ENCODE data around the gene PDAP1.

DNA sequence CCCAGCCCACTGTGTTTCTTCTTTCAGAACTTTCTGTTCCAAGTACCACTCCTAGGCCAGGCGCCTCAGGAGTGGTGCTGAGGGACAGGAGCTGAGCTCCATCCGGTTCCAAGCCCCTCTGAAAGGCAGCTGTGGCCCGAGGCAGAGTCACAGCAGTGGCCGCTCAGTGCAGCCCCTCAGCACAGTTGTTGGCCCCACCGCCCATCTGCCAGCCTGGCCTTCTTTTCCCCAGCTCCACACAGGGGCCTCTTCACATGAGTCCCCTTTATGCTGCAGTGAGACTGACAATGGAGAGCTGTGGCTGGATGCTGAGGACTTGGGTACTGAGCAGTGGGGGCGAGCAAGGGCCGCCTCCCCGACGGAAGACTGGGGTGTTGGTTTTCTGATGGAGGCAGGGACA, 9.9 kb upstream of the PDAP1 start:
- TF ChIP-seq RBFOX2 (IDR thresholded peaks at IDR 0.05; ENCODE audit: low read depth, low read length) (peak; percentile 58), BHLHE40 (IDR thresholded peaks at IDR 0.05; ENCODE audit: low read length) (no peak), EP300 (IDR thresholded peaks at IDR 0.05; ENCODE audit: low read length) (no peak)
- TF ChIP-seq, protein P1, sequence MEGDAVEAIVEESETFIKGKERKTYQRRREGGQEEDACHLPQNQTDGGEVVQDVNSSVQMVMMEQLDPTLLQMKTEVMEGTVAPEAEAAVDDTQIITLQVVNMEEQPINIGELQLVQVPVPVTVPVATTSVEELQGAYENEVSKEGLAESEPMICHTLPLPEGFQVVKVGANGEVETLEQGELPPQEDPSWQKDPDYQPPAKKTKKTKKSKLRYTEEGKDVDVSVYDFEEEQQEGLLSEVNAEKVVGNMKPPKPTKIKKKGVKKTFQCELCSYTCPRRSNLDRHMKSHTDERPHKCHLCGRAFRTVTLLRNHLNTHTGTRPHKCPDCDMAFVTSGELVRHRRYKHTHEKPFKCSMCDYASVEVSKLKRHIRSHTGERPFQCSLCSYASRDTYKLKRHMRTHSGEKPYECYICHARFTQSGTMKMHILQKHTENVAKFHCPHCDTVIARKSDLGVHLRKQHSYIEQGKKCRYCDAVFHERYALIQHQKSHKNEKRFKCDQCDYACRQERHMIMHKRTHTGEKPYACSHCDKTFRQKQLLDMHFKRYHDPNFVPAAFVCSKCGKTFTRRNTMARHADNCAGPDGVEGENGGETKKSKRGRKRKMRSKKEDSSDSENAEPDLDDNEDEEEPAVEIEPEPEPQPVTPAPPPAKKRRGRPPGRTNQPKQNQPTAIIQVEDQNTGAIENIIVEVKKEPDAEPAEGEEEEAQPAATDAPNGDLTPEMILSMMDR (IDR thresholded peaks at IDR 0.05 in 2 of 3, conservative IDR thresholded peaks at IDR 0.05 in 1 of 3; ENCODE audit: insufficient read depth in 2 of 3, low read depth in 1 of 3, low read length in 3 of 3), result no peak

Data from K562 (cell line).